B cell (primary cell): ENCODE results near the gene STXBP5L. TPM values are rescaled to one million over a fixed set of nuclear protein-coding genes. Genes with fewer than 3 reads are reported as not detected.

Source experiments
- ATAC-seq: fragments of 200-7000 bp; cut with Tn5 transposase; one replicate; pipeline ENCODE4 v1.10.0; 2021; ENCODE audit warnings: low read depth, mild to moderate bottlenecking, moderate number of reproducible peaks, moderate library complexity
- CTCF ChIA-PET: fragments of 350-600 bp; sonication (Branson Sonifier 250); formaldehyde crosslinking; loops from one replicate; lab custom pipeline; 2021; ENCODE audit warnings: antibody characterized with exemption, inconsistent platforms; lab: Charles Lee
- POLR2A ChIA-PET: fragments of 350-600 bp; sonication (Branson Sonifier 250); formaldehyde crosslinking; loops from one replicate; lab custom pipeline; 2021; ENCODE audit warnings: antibody characterized with exemption; lab: Charles Lee
- DNase-seq: peaks from one replicate; pipeline ENCODE4 v3.0.0; 2013
- H2AFZ ChIP-seq: 2 replicates; pipeline ENCODE4 v1.6.1; 2012; ENCODE audit warnings: mild to moderate bottlenecking, low read depth, low read length; ENCODE audit not compliant: insufficient read depth, poor library complexity, severe bottlenecking
- H3K27ac ChIP-seq, 2 donors: 1 replicate in 1 of 2; 2 replicates in 1 of 2; pipeline ENCODE4 v1.5.1; 2012 to 2013; ENCODE audit warnings: low read length in 2 of 2, mild to moderate bottlenecking in 2 of 2, moderate library complexity in 1 of 2
- H3K27me3 ChIP-seq, 4 experiments: fragments of 200-600 bp in 1 of 4; sonication (generic) in 1 of 4; replicated peaks in 1 of 4; 1 replicate in 2 of 4; 2 replicates in 2 of 4; pipeline versions ENCODE4 v1.6.1 to v1.7.0; 2013 to 2016; ENCODE audit warnings: low read length in 3 of 4, mild to moderate bottlenecking in 2 of 4, mixed read lengths in 1 of 4, moderate library complexity in 1 of 4; ENCODE audit not compliant: insufficient read depth in 4 of 4, control insufficient read depth in 3 of 4; ENCODE audit errors: control extremely low read depth in 1 of 4
- H3K36me3 ChIP-seq, 2 experiments: replicated peaks in 1 of 2; 1 replicate in 1 of 2; 2 replicates in 1 of 2; pipeline versions ENCODE4 v1.6.1 to v1.7.1; 2013; ENCODE audit warnings: low read length in 1 of 2; ENCODE audit not compliant: insufficient read depth in 2 of 2, control insufficient read depth in 1 of 2; ENCODE audit errors: control extremely low read depth in 1 of 2, extremely low read depth in 1 of 2
- H3K4me1 ChIP-seq, 2 donors: fragments of 200-600 bp in 1 of 2; sonication (generic) in 1 of 2; 1 replicate in 1 of 2; 2 replicates in 1 of 2; pipeline versions ENCODE4 v1.5.1 to v1.6.1; 2013 to 2017; ENCODE audit warnings: low read length in 2 of 2; ENCODE audit not compliant: control insufficient read depth in 2 of 2, insufficient read depth in 2 of 2
- H3K4me2 ChIP-seq: replicated peaks from 2 replicates; pipeline ENCODE3; 2012; ENCODE audit warnings: mild to moderate bottlenecking, low read depth, low read length; ENCODE audit not compliant: poor library complexity, severe bottlenecking
- H3K4me3 ChIP-seq, 5 experiments: fragments of 200-600 bp in 1 of 5; sonication (generic) in 1 of 5; 1 replicate in 3 of 5; 2 replicates in 2 of 5; pipeline versions ENCODE4 v1.5.1 to v1.7.0; 2011 to 2016; ENCODE audit warnings: low read length in 4 of 5, mild to moderate bottlenecking in 4 of 5, low read depth in 2 of 5, control low read depth in 1 of 5, moderate library complexity in 1 of 5; ENCODE audit not compliant: insufficient read depth in 1 of 5; ENCODE audit errors: control extremely low read depth in 1 of 5, extremely low read depth in 1 of 5
- H3K79me2 ChIP-seq: fragments of 200-600 bp; sonication (generic); one replicate; pipeline ENCODE4 v1.6.0; 2016; ENCODE audit warnings: low read length; ENCODE audit not compliant: control insufficient read depth, insufficient read depth
- H3K9ac ChIP-seq: fragments of 200-600 bp; sonication (generic); 2 replicates; pipeline ENCODE4 v1.6.1; 2017; ENCODE audit warnings: mild to moderate bottlenecking, low read length, moderate library complexity
- H3K9me3 ChIP-seq, 3 donors: one replicate each; pipeline versions ENCODE4 v1.6.1 to v1.7.1; 2013; ENCODE audit warnings: low read length in 2 of 3; ENCODE audit not compliant: control insufficient read depth in 2 of 3, insufficient read depth in 1 of 3; ENCODE audit errors: control extremely low read depth in 1 of 3
- H4K20me1 ChIP-seq: 2 replicates; pipeline ENCODE4 v1.6.0; 2012; ENCODE audit warnings: mild to moderate bottlenecking, low read length; ENCODE audit not compliant: insufficient read depth, control insufficient read depth, poor library complexity, severe bottlenecking
- H3K27ac Mint-ChIP-seq: one replicate; pipeline ENCODE4 v1.8.0; 2021; ENCODE audit warnings: mixed read lengths
- H3K27me3 Mint-ChIP-seq: one replicate; pipeline ENCODE4 v1.8.0; 2021; ENCODE audit warnings: mixed read lengths
- H3K4me1 Mint-ChIP-seq: one replicate; pipeline ENCODE4 v1.8.0; 2021; ENCODE audit warnings: mixed read lengths
- H3K4me3 Mint-ChIP-seq: one replicate; pipeline ENCODE4 v1.8.0; 2021; ENCODE audit warnings: mixed read lengths
- H3K9me3 Mint-ChIP-seq: one replicate; pipeline ENCODE4 v1.8.0; 2022; ENCODE audit warnings: mixed read lengths; ENCODE audit not compliant: insufficient read depth
- EZH2 ChIP-seq: IDR thresholded peaks from 2 replicates; pipeline ENCODE4 v1.6.1; 2012; ENCODE audit warnings: borderline replicate concordance, low read depth, mild to moderate bottlenecking, moderate library complexity, low read length; ENCODE audit not compliant: insufficient read depth, poor library complexity, severe bottlenecking
- WGBS: methylation state at CpG from one replicate; pipeline ENCODE4 v1.1.5; 2013; ENCODE audit warnings: missing lambda C conversion rate; ENCODE audit not compliant: insufficient coverage; 5-methylcytosine and 5-hydroxymethylcytosine counted together
- intact Hi-C: fragments of 100-400 bp; cut with micrococcal nuclease; formaldehyde crosslinking; loops from one replicate; pipeline ENCODE4 v1.10.0; 2022
- polyA plus RNA-seq: library from polyadenylated mRNA; depleted of rRNA; stranded (reverse); fragments of >200 nt; gene quantifications from 2 replicates; pipeline ENCODE4 v1.2.3, GENCODE V29; 2012
- total RNA-seq, 2 donors: library from RNA; stranded (reverse); fragments of 120-200 nt in 1 of 2; gene quantifications; 1 replicate in 1 of 2; 2 replicates in 1 of 2; pipeline versions ENCODE4 v1.2.3 to v1.2.4, GENCODE V29; 2013 to 2022
- TF ChIP-seq, protein P1 (sequence below): fragments of 200-600 bp; IDR thresholded peaks from one replicate; pipeline ENCODE4 v1.8.0; 2022; ENCODE audit warnings: antibody characterized with exemption, mild to moderate bottlenecking

STXBP5L gene
- total and polyA plus RNA-seq, 2 donors (not counting 1 experiment from before 2014, with no cell fraction given) = not detected

DNA sequence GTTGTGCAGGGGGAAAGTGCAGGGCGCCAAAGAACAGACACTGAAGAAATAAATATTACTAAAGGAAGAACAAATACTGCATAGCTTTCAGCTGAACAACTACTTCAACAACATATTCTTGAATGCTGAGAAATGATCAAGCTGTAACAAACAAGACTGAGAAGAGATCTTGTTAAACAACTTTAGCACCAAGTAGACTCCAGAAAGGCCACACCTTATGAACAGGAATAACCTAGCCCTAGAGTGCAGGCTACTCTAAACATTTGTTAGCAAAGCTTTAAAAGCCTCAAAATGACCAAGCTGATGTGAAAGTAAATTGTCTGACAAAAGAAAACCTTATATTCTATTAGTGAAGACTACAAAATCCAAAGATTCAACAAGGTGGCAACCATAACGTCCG, 554.6 kb downstream of the STXBP5L start:
- H3K4me2 ChIP-seq = no peak overlapping the region
- CTCF ChIA-PET = no interaction called here
- H4K20me1 ChIP-seq = no peaks in the 10 kb centered on the region
- H2AFZ ChIP-seq = no peak overlapping the region
- Mint-ChIP-seq H3K4me1 (no peaks in the 10 kb centered on the region), H3K4me3 (no peak overlapping the region), H3K9me3 (no peaks in the 10 kb centered on the region), H3K27me3 (no peaks in the 10 kb centered on the region), H3K27ac (no peak overlapping the region)
- no CpG with 5 or more reads among the region's 3 CpGs for WGBS
- no peaks in the 10 kb centered on the region for H3K27me3 ChIP-seq
- POLR2A ChIA-PET = no interaction called here
- no peak for ATAC-seq
- no peak overlapping the region for H3K27ac ChIP-seq
- no peaks in the 10 kb centered on the region for H3K9me3 ChIP-seq
- no peak for TF ChIP-seq EZH2
- TF ChIP-seq, protein P1, sequence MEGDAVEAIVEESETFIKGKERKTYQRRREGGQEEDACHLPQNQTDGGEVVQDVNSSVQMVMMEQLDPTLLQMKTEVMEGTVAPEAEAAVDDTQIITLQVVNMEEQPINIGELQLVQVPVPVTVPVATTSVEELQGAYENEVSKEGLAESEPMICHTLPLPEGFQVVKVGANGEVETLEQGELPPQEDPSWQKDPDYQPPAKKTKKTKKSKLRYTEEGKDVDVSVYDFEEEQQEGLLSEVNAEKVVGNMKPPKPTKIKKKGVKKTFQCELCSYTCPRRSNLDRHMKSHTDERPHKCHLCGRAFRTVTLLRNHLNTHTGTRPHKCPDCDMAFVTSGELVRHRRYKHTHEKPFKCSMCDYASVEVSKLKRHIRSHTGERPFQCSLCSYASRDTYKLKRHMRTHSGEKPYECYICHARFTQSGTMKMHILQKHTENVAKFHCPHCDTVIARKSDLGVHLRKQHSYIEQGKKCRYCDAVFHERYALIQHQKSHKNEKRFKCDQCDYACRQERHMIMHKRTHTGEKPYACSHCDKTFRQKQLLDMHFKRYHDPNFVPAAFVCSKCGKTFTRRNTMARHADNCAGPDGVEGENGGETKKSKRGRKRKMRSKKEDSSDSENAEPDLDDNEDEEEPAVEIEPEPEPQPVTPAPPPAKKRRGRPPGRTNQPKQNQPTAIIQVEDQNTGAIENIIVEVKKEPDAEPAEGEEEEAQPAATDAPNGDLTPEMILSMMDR = no peak
- intact Hi-C loops = no loop called here
- no peaks in the 10 kb centered on the region for H3K4me1 ChIP-seq
- H3K4me3 ChIP-seq = no peak overlapping the region
- DNase-seq = no peak
- H3K36me3 ChIP-seq = peaks cover 0 to 2% of the 10 kb centered on the region in 2 experiments
- H3K79me2 ChIP-seq = no peaks in the 10 kb centered on the region
- no peak overlapping the region for H3K9ac ChIP-seq

DNA sequence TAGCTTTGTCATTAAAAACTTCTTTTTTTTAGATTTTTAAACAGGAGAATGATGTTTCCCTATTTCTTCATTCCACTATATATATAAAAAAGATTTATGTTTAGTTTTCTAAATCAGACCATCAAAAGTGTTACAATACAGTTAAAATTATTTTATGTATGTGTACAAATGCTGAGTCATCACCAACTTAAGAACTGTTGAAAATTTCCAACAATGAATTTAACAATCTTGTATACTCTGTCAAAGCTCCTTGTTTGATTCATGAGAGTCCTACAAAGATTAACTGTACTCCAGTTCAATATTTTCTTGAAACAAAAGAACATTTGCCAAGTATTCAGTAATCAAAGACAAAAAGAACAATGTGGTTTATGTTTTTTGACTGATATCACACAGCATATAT, 555.7 kb downstream of the STXBP5L start:
- H3K4me2 ChIP-seq = no peak overlapping the region
- no peak overlapping the region for H3K27ac Mint-ChIP-seq
- no peak overlapping the region for H3K4me3 ChIP-seq
- no peaks in the 10 kb centered on the region for H4K20me1 ChIP-seq
- intact Hi-C loops = no loop called here
- H3K4me3 Mint-ChIP-seq = no peak overlapping the region
- no peak for DNase-seq
- no peaks in the 10 kb centered on the region for H3K4me1 Mint-ChIP-seq
- no peaks in the 10 kb centered on the region for H3K27me3 ChIP-seq
- no peaks in the 10 kb centered on the region for H3K79me2 ChIP-seq
- no peak for TF ChIP-seq EZH2
- TF ChIP-seq, protein P1 = no peak
- no peaks in the 10 kb centered on the region for H3K9me3 Mint-ChIP-seq
- no peak overlapping the region for H3K27ac ChIP-seq
- H3K36me3 ChIP-seq = peaks cover 0 to 2% of the 10 kb centered on the region in 2 experiments
- H3K9me3 ChIP-seq = no peaks in the 10 kb centered on the region
- H3K9ac ChIP-seq = no peak overlapping the region
- ChIA-PET CTCF (no interaction called here), POLR2A (no interaction called here)
- no peaks in the 10 kb centered on the region for H3K27me3 Mint-ChIP-seq
- no peak for ATAC-seq
- no peak overlapping the region for H2AFZ ChIP-seq
- no peaks in the 10 kb centered on the region for H3K4me1 ChIP-seq
